HG03354 (cell line): ENCODE results near the gene EML1.

ENCODE experiments used
- ATAC-seq: cut with Tn5 transposase; IDR thresholded peaks from one replicate; pipeline ENCODE4 v1.9.1; 2021; ENCODE audit warnings: mild to moderate bottlenecking; ENCODE audit not compliant: unreplicated experiment, poor library complexity, severe bottlenecking

EML1 gene

GRCh38 chr14:99921425-99921824, 128.2 kb downstream of the EML1 start:
- no peak for ATAC-seq

GRCh38 chr14:99924379-99924778, 131.2 kb downstream of the EML1 start:
- no peak for ATAC-seq

- ATAC-seq = no peak
These were observed 132.3 kb downstream of the EML1 start for GRCh38 chr14:99925471-99925870.

- no peak for ATAC-seq
These were observed 135.8 kb downstream of the EML1 start for GRCh38 chr14:99928963-99929362.

- no peak for ATAC-seq
These were observed 136.4 kb downstream of the EML1 start for GRCh38 chr14:99929601-99930000.

- peak; percentile 85 for ATAC-seq
These were observed 137.4 kb downstream of the EML1 start for GRCh38 chr14:99930420-99931274.

GRCh38 chr14:99931308-99931707, 138.1 kb downstream of the EML1 start:
- ATAC-seq = peak; percentile 4

GRCh38 chr14:99936056-99936455, 142.8 kb downstream of the EML1 start:
- no peak for ATAC-seq

- no peak for ATAC-seq
These were observed 143.7 kb downstream of the EML1 start for GRCh38 chr14:99936738-99937474.

- no peak for ATAC-seq
These were observed 144.4 kb downstream of the EML1 start for GRCh38 chr14:99937475-99938244.

GRCh38 chr14:99938376-99938775, 145.2 kb downstream of the EML1 start:
- no peak for ATAC-seq

- ATAC-seq = no peak
These were observed 145.7 kb downstream of the EML1 start for GRCh38 chr14:99938896-99939295.

GRCh38 chr14:99939421-99939820, 146.2 kb downstream of the EML1 start:
- ATAC-seq = no peak

GRCh38 chr14:99940064-99940463, 146.9 kb downstream of the EML1 start:
- no peak for ATAC-seq

- no peak for ATAC-seq
These were observed 148.0 kb downstream of the EML1 start for GRCh38 chr14:99941211-99941610.

GRCh38 chr14:99943620-99944019, 150.4 kb downstream of the EML1 start:
- no peak for ATAC-seq

- no peak for ATAC-seq
These were observed 151.0 kb downstream of the EML1 start for GRCh38 chr14:99944241-99944651.

- ATAC-seq = no peak
These were observed 152.8 kb downstream of the EML1 start for GRCh38 chr14:99945732-99946651.
